ENCODE data around the gene WBP4.

The WBP4 gene

DNA sequence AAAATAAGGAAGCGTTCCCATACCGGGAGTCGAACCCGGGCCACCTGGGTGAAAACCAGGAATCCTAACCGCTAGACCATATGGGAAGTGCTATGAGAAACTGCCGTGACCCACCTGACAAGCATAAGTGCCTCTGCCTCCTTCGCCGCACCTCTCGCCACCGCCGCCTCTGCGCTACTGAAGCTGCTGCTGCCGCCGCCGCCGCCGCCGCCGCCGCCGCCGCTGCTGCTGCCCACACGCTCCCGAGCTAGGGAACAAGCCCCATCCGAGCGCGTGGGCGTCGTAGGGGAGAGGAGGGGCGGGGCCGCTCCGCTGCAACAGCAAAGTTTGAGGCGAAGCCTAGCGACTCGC is 610 bp upstream of the WBP4 start:
- ChIA-PET POLR2A (ENCODE audit: low non-redundant PET) (interaction anchor here (1.0 to 1.2 kb wide), 2 partner anchors 67 to 271 kb away, joined by 3 to 7 read pairs; partner anchors contain the start of gene SLC25A15), CTCF (interaction anchor here (0.5 to 0.8 kb wide), 6 partner anchors 31 to 124 kb away, joined by 3 to 8 read pairs (median 4); no protein-coding TSS in a partner anchor)
- DNase-seq (ENCODE audit: low spot score), result peak; percentile 60
- TF ChIP-seq CTCF (conservative IDR thresholded peaks at IDR 0.05; ENCODE audit: low read depth), result no peak
- peak overlapping the region; percentile 98 for H3K27ac ChIP-seq

- no peak for TF ChIP-seq CTCF (conservative IDR thresholded peaks at IDR 0.05; ENCODE audit: low read depth)
- POLR2A ChIA-PET (ENCODE audit: low non-redundant PET), result no interaction called here
- H3K27ac ChIP-seq, result peak overlapping the region; percentile 98
- DNase-seq (ENCODE audit: low spot score), result peak; percentile 69
- CTCF ChIA-PET, result no interaction called here
These were observed 867 bp downstream of the WBP4 start for GRCh38 chr13:41061914-41062837.

DNA sequence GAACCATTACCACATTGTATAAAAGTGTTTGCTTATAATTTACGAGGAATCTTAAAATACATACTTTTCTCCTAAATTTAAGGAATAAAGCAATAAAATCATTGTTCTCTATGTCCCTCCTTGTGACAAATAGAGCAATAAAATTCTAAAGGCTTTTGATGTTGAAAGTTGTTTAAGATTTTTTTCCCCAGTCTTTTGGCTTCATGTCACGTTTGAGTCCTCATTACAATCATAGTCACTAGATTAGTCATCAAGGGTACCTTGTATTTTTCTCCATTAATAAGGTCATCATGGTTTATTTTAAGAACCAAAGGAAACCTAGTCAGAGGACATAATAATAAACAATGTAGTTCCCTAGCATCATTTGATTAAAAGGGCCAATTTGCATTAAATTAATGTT is 3.2 kb downstream of the WBP4 start:
- no peak for TF ChIP-seq CTCF (conservative IDR thresholded peaks at IDR 0.05; ENCODE audit: low read depth)
- POLR2A ChIA-PET (ENCODE audit: low non-redundant PET), result no interaction called here
- no peak for DNase-seq (ENCODE audit: low spot score)
- no peak overlapping the region for H3K27ac ChIP-seq
- CTCF ChIA-PET, result no interaction called here

DNA sequence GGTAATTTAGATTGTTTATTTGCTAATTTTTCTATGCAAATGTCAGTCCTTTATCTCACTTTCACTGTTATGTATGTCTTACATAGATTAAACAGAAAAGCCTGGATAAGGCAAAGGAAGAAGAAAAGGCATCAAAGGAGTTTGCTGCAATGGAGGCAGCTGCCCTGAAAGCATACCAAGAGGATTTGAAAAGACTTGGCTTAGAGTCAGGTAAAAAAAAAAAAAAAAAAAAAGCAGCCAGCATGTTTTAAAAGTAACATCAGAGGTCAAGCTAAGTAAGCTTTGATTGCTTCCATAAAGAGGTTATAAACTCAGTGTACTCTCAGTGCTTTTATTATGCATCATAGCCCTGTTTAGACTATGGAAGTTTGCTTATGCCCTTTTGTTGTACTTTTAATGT is 3.8 kb downstream of the WBP4 start:
- no peak overlapping the region for H3K27ac ChIP-seq
- no peak for DNase-seq (ENCODE audit: low spot score)
- no peak for TF ChIP-seq CTCF (conservative IDR thresholded peaks at IDR 0.05; ENCODE audit: low read depth)
- POLR2A ChIA-PET (ENCODE audit: low non-redundant PET), result no interaction called here
- CTCF ChIA-PET, result no interaction called here

- CTCF ChIA-PET, result interaction anchor here (0.6 to 2.7 kb wide), 4 partner anchors 122 to 254 kb away, joined by 3 to 8 read pairs (median 5); no protein-coding TSS in a partner anchor
- no peak for DNase-seq (ENCODE audit: low spot score)
- POLR2A ChIA-PET (ENCODE audit: low non-redundant PET), result interaction anchor here (0.5 kb wide), 1 partner anchor 263 kb away, joined by 3 read pairs; no protein-coding TSS in a partner anchor
- H3K27ac ChIP-seq, result no peak overlapping the region
- no peak for TF ChIP-seq CTCF (conservative IDR thresholded peaks at IDR 0.05; ENCODE audit: low read depth)
These were observed 13.2 kb downstream of the WBP4 start for GRCh38 chr13:41074523-41074922.

DNA sequence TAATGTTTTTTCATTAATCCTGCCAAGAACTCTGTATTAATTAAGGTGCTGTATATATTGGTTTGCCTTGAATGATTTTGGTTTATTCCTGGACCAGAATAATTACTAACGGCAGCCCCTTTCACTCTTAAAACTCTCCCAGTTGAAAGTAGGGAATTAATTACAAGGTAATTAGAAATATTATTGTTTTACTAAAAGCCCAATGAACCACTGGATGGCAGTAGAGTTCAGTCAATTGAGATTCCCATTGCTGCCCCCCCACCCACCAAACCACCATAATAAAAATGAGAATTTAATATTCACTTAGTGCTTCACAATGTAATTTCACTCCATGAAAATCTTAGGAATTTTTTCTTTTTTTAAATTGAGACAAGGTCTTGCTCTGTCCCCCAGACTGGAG is 13.7 kb downstream of the WBP4 start:
- ChIA-PET POLR2A (ENCODE audit: low non-redundant PET) (no interaction called here), CTCF (interaction anchor here (0.6 to 2.7 kb wide), 4 partner anchors 113 to 253 kb away, joined by 3 to 8 read pairs (median 5); no protein-coding TSS in a partner anchor)
- peak; percentile 64 for TF ChIP-seq CTCF (conservative IDR thresholded peaks at IDR 0.05; ENCODE audit: low read depth)
- H3K27ac ChIP-seq, result no peak overlapping the region
- DNase-seq (ENCODE audit: low spot score), result peak; percentile 53

Data from RWPE1 (cell line).